HCT116 (cell line): ENCODE measurements around the gene SEC14L6. TPM values are rescaled to one million over a fixed set of nuclear protein-coding genes. Genes with fewer than 3 reads are reported as not detected.

ENCODE experiments used
- ATAC-seq: fragments of 200-7000 bp; cut with Tn5 transposase; 2 replicates; pipeline ENCODE4 v1.9.1; 2020; ENCODE audit warnings: mild to moderate bottlenecking, moderate library complexity
- BruUV-seq: library from RNA; stranded (reverse); fragments of 400-500 nt; replicated peaks from 2 replicates; lab custom pipeline; 2021; lab: Mats Ljungman, UMichigan
- CTCF ChIA-PET: fragments of 300-600 bp; sonication (Branson Sonifier 250); formaldehyde crosslinking; loops from one replicate; lab custom pipeline; 2021; ENCODE audit warnings: antibody characterized with exemption; lab: Charles Lee
- POLR2A ChIA-PET: fragments of 300-600, 350-600 bp; sonication (Branson Sonifier 250); formaldehyde crosslinking; loops from one replicate; lab custom pipeline; 2021; ENCODE audit warnings: antibody characterized with exemption; lab: Charles Lee
- RAD21 ChIA-PET, 2 experiments: fragments of 300-600 bp; sonication (Branson Sonifier 250); formaldehyde crosslinking; loops; one replicate each; lab custom pipeline; 2023; ENCODE audit warnings: low total read pairs in 2 of 2; ENCODE audit not compliant: uncharacterized antibody in 2 of 2, unreplicated experiment in 2 of 2, low non-redundant PET in 1 of 2; lab: Charles Lee
- DNase-seq: peaks from one replicate; pipeline ENCODE4 v3.0.0-alpha.2; 2010; ENCODE audit warnings: low read depth, low spot score
- H2AFZ ChIP-seq: fragments of 200-600 bp; shearing (Covaris generic), sonication (generic); 2 replicates; pipeline ENCODE4 v1.6.1; 2017; ENCODE audit warnings: low read depth, mixed run types, mixed read lengths, antibody characterized with exemption, low read length; ENCODE audit not compliant: poor library complexity, severe bottlenecking
- H3K27ac ChIP-seq: 2 replicates; pipeline ENCODE4 v1.5.1; 2012; ENCODE audit warnings: low read depth, low read length
- H3K27me3 ChIP-seq: fragments of 200-600 bp; sonication (generic); 2 replicates; pipeline ENCODE4 v1.6.1; 2016; ENCODE audit warnings: mixed run types, low read length, mixed read lengths; ENCODE audit not compliant: insufficient read depth
- H3K36me3 ChIP-seq, 2 experiments: fragments of 200-500 bp in 1 of 2; fragments of 200-600 bp in 1 of 2; sonication (Bioruptor generic) in 1 of 2; sonication (generic) in 1 of 2; 2 replicates each; pipeline versions ENCODE4 v1.5.1 to v1.6.1; 2014 to 2016; ENCODE audit warnings: low read length in 2 of 2, inconsistent platforms in 1 of 2, mixed read lengths in 1 of 2, mixed run types in 1 of 2; ENCODE audit not compliant: insufficient read depth in 2 of 2, control insufficient read depth in 1 of 2
- H3K4me1 ChIP-seq, 2 experiments: fragments of 200-600 bp in 1 of 2; sonication (generic) in 1 of 2; 2 replicates each; pipeline versions ENCODE4 v1.5.1 to v1.6.1; 2012 to 2017; ENCODE audit warnings: low read length in 2 of 2, inconsistent platforms in 1 of 2, mild to moderate bottlenecking in 1 of 2, mixed read lengths in 1 of 2, mixed run types in 1 of 2, moderate library complexity in 1 of 2; ENCODE audit not compliant: insufficient read depth in 2 of 2, control insufficient read depth in 1 of 2
- H3K4me2 ChIP-seq: fragments of 200-600 bp; sonication (generic); 2 replicates; pipeline ENCODE4 v1.6.1; 2017; ENCODE audit warnings: mixed run types, low read length, mixed read lengths
- H3K4me3 ChIP-seq, 2 experiments: fragments of 200-600 bp in 1 of 2; sonication (generic) in 1 of 2; replicated peaks in 1 of 2; 2 replicates each; pipeline ENCODE4 v1.5.1; 2011 to 2016; ENCODE audit warnings: low read length in 2 of 2, control low read depth in 1 of 2, low read depth in 1 of 2, mild to moderate bottlenecking in 1 of 2, mixed read lengths in 1 of 2, mixed run types in 1 of 2
- H3K79me2 ChIP-seq: fragments of 200-600 bp; sonication (generic); 2 replicates; pipeline ENCODE4 v1.6.1; 2017; ENCODE audit warnings: mild to moderate bottlenecking, mixed run types, low read length, moderate library complexity, mixed read lengths; ENCODE audit not compliant: insufficient read depth
- H3K9ac ChIP-seq: fragments of 200-600 bp; sonication (generic); 2 replicates; pipeline ENCODE4 v1.6.1; 2016; ENCODE audit warnings: low read length, mixed read lengths
- H3K9me2 ChIP-seq: fragments of 200-600 bp; sonication (generic), shearing (Covaris generic); 2 replicates; pipeline ENCODE4 v1.6.1; 2017; ENCODE audit warnings: mixed run types, mild to moderate bottlenecking, moderate library complexity; ENCODE audit not compliant: insufficient read depth
- H3K9me3 ChIP-seq, 2 experiments: fragments of 200-500 bp in 1 of 2; fragments of 200-600 bp in 1 of 2; sonication (Bioruptor generic) in 1 of 2; sonication (generic) in 1 of 2; 2 replicates each; pipeline ENCODE4 v1.6.1; 2014 to 2017; ENCODE audit warnings: low read length in 2 of 2, mixed read lengths in 2 of 2, inconsistent platforms in 1 of 2, low read depth in 1 of 2, mild to moderate bottlenecking in 1 of 2, mixed run types in 1 of 2, moderate library complexity in 1 of 2; ENCODE audit not compliant: control insufficient read depth in 1 of 2, insufficient read depth in 1 of 2
- H4K20me1 ChIP-seq: fragments of 200-600 bp; sonication (generic), shearing (Covaris generic); 2 replicates; pipeline ENCODE4 v1.6.1; 2017; ENCODE audit warnings: mixed run types, mild to moderate bottlenecking, moderate library complexity; ENCODE audit not compliant: insufficient read depth
- EGR1 ChIP-seq: IDR thresholded peaks from 2 replicates; pipeline ENCODE4 v1.6.1; 2012; ENCODE audit warnings: low read depth
- EZH2 ChIP-seq: fragments of 200-600 bp; sonication (generic); IDR thresholded peaks from 2 replicates; pipeline ENCODE4 v1.6.1; 2017; ENCODE audit warnings: antibody characterized with exemption, mixed run types
- SP1 ChIP-seq: IDR thresholded peaks from 2 replicates; pipeline ENCODE4 v1.6.1; 2012; ENCODE audit warnings: low read depth
- intact Hi-C: fragments of 100-400 bp; cut with micrococcal nuclease; formaldehyde crosslinking; loops from 2 replicates; pipeline ENCODE4 v1.10.0; 2022
- total RNA-seq: library from RNA; stranded (reverse); gene quantifications from one replicate; pipeline ENCODE4 v1.2.1, GENCODE V29; 2021; ENCODE audit not compliant: unreplicated experiment
- TF ChIP-seq, protein P1 (sequence below): IDR thresholded peaks from 2 replicates; pipeline ENCODE4 v1.6.1; 2011; ENCODE audit warnings: mild to moderate bottlenecking, low read length, moderate library complexity; ENCODE audit not compliant: insufficient replicate concordance; ENCODE audit errors: extremely low read depth
- TF ChIP-seq, protein P2 (sequence below): IDR thresholded peaks from 2 replicates; pipeline ENCODE4 v1.6.1; 2012; ENCODE audit warnings: low read depth

SEC14L6 gene
- total RNA-seq, 1 experiment from 2014 or later: not detected

DNA sequence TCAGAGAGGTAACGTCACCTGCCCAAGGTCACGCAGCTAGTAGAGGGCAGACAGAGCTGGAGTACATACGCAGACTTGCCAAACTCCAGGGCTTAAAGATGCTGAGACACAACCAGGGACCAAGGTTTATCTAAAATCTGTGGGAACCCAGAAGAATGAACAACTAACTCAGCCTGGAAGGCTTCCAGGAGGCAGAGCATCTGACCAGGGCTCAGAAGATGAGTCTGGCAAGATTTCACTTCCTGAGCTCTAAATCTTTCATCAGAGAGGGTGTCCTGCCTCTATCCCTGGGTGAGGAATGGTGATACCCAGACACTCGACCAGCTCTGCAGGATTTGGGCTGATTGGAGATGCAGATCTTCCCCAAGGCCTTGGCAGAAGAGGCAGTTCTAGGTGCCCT, 18.8 kb upstream of the SEC14L6 start:
- H3K9me2 ChIP-seq: no peaks in the 10 kb centered on the region
- no peak overlapping the region for H2AFZ ChIP-seq
- no peak overlapping the region for H3K9ac ChIP-seq
- H3K36me3 ChIP-seq: no peaks in the 10 kb centered on the region
- H4K20me1 ChIP-seq: no peaks in the 10 kb centered on the region
- H3K4me2 ChIP-seq: no peak overlapping the region
- POLR2A ChIA-PET: no interaction called here
- intact Hi-C loops: no loop called here
- CTCF ChIA-PET: no interaction called here
- H3K4me3 ChIP-seq: no peak overlapping the region
- TF ChIP-seq EGR1 (no peak), SP1 (no peak), EZH2 (no peak)
- TF ChIP-seq, protein P1, sequence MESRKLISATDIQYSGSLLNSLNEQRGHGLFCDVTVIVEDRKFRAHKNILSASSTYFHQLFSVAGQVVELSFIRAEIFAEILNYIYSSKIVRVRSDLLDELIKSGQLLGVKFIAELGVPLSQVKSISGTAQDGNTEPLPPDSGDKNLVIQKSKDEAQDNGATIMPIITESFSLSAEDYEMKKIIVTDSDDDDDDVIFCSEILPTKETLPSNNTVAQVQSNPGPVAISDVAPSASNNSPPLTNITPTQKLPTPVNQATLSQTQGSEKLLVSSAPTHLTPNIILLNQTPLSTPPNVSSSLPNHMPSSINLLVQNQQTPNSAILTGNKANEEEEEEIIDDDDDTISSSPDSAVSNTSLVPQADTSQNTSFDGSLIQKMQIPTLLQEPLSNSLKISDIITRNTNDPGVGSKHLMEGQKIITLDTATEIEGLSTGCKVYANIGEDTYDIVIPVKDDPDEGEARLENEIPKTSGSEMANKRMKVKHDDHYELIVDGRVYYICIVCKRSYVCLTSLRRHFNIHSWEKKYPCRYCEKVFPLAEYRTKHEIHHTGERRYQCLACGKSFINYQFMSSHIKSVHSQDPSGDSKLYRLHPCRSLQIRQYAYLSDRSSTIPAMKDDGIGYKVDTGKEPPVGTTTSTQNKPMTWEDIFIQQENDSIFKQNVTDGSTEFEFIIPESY: no peak
- TF ChIP-seq, protein P2, sequence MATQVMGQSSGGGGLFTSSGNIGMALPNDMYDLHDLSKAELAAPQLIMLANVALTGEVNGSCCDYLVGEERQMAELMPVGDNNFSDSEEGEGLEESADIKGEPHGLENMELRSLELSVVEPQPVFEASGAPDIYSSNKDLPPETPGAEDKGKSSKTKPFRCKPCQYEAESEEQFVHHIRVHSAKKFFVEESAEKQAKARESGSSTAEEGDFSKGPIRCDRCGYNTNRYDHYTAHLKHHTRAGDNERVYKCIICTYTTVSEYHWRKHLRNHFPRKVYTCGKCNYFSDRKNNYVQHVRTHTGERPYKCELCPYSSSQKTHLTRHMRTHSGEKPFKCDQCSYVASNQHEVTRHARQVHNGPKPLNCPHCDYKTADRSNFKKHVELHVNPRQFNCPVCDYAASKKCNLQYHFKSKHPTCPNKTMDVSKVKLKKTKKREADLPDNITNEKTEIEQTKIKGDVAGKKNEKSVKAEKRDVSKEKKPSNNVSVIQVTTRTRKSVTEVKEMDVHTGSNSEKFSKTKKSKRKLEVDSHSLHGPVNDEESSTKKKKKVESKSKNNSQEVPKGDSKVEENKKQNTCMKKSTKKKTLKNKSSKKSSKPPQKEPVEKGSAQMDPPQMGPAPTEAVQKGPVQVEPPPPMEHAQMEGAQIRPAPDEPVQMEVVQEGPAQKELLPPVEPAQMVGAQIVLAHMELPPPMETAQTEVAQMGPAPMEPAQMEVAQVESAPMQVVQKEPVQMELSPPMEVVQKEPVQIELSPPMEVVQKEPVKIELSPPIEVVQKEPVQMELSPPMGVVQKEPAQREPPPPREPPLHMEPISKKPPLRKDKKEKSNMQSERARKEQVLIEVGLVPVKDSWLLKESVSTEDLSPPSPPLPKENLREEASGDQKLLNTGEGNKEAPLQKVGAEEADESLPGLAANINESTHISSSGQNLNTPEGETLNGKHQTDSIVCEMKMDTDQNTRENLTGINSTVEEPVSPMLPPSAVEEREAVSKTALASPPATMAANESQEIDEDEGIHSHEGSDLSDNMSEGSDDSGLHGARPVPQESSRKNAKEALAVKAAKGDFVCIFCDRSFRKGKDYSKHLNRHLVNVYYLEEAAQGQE: no peak
- TF ChIP-seq, all 23 proteins: peak for 0
- Histone ChIP-seq H3K27me3 (no peaks in the 10 kb centered on the region; the same call in 1 of the 2 replicates), H3K9me3 (no peaks in the 10 kb centered on the region), H3K79me2 (no peaks in the 10 kb centered on the region), H3K27ac (no peak overlapping the region), H3K4me1 (peaks cover 9 to 35% of the 10 kb centered on the region in 2 experiments; a peak in 3 of 4 replicates)
- BruUV-seq: no TSS peak
- ATAC-seq: no peak
- RAD21 ChIA-PET: no interaction called here
- no peak for DNase-seq
